Activated T-helper 1 cell treated with Interleukin-2 at 50 U/mL for 16 hours (primary cell): Measurements from ENCODE around the gene TRMT112.
A peak's percentile ranks its signal among the peaks of the same experiment; 100 is the strongest.

ENCODE experiments used
- DNase-seq: peaks from one replicate; pipeline ENCODE4 v3.0.0-alpha.2; 2020; ENCODE audit warnings: low read depth

The TRMT112 gene

GRCh38 chr11:64351136-64351631 lies 33.8 kb upstream of the TRMT112 start:
- no peak for DNase-seq

GRCh38 chr11:64349404-64349803 lies 32.0 kb upstream of the TRMT112 start:
- no peak for DNase-seq

- DNase-seq, result no peak
Observed at GRCh38 chr11:64349025-64349387, 31.6 kb upstream of the TRMT112 start.

- DNase-seq, result no peak
Observed at GRCh38 chr11:64348383-64349024, 31.1 kb upstream of the TRMT112 start.

- no peak for DNase-seq
Observed at GRCh38 chr11:64347193-64347867, 30.0 kb upstream of the TRMT112 start.

- DNase-seq, result no peak
Observed at GRCh38 chr11:64344787-64345186, 27.4 kb upstream of the TRMT112 start.

GRCh38 chr11:64343767-64344559 lies 26.6 kb upstream of the TRMT112 start:
- DNase-seq, result no peak

GRCh38 chr11:64342869-64343745 lies 25.7 kb upstream of the TRMT112 start:
- DNase-seq, result no peak

- DNase-seq, result peak; percentile 79
Observed at GRCh38 chr11:64341851-64342791, 24.8 kb upstream of the TRMT112 start.

- DNase-seq, result no peak
Observed at GRCh38 chr11:64341429-64341828, 24.1 kb upstream of the TRMT112 start.

- peak; percentile 50 for DNase-seq
Observed at GRCh38 chr11:64340671-64341335, 23.4 kb upstream of the TRMT112 start.

GRCh38 chr11:64339754-64340408 lies 22.5 kb upstream of the TRMT112 start, which contains the start of gene CCDC88B:
Gene CCDC88B (plus strand): TSS chr11:64340204. CDS start chr11:64340267, 63 bp downstream.
- peak; percentile 80 for DNase-seq

- DNase-seq, result no peak
Observed at GRCh38 chr11:64339286-64339685, 21.9 kb upstream of the TRMT112 start.

- DNase-seq, result no peak
Observed at GRCh38 chr11:64338716-64339115, 21.4 kb upstream of the TRMT112 start.

- DNase-seq, result no peak
Observed at GRCh38 chr11:64337538-64338249, 20.3 kb upstream of the TRMT112 start.

GRCh38 chr11:64334764-64335735 lies 17.7 kb upstream of the TRMT112 start:
- DNase-seq, result no peak

GRCh38 chr11:64333556-64333955 lies 16.2 kb upstream of the TRMT112 start:
- no peak for DNase-seq
